Stimulated activated CD4-positive, alpha-beta T cell treated with anti-CD3 and anti-CD28 coated beads, Interleukin-1b, Interleukin-23, amount 100 ng/mL, for 24 hours (primary cell): Measurements from ENCODE around the gene DNAJA2.

Experiments
- DNase-seq, 4 experiments: peaks; one replicate each; pipeline ENCODE4 v3.0.0-alpha.2; 2020; ENCODE audit warnings: low read depth in 4 of 4, low spot score in 1 of 4

Gene DNAJA2

DNA sequence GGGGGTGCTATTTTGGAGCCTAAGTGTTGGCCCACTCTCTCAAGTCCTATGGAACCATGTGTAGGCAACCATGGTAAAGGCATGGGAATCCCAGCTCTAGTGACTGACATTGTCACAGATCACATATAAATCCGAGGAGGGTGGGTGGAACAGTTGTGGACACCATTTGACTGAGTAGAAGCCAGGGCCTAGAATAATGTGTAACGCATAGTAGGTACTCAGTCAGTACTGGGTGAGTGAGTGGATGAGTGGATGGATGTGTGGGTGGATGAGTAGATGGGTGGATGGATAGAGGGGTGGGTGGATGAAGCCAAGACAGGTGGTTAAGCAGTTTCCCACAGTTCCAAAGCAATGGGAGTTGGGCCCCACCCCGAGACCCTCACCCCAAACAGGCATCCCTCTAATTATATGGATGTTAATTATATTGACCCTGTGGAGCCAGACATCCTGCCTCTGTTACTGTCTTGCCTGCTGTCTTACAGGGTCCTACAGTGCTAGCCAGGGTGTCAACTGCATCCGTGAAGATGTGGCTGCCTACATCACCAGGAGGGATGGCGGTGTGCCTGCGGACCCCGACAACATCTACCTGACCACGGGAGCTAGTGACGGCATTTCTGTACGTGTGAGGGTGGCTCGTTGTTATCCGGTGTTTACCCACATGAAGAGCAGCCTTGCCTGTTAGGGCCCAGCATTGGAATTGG is 67.0 kb downstream of the DNAJA2 start:
- DNase-seq: no peak
